ENCODE data around the gene EIF4E1B.

The EIF4E1B gene

DNA sequence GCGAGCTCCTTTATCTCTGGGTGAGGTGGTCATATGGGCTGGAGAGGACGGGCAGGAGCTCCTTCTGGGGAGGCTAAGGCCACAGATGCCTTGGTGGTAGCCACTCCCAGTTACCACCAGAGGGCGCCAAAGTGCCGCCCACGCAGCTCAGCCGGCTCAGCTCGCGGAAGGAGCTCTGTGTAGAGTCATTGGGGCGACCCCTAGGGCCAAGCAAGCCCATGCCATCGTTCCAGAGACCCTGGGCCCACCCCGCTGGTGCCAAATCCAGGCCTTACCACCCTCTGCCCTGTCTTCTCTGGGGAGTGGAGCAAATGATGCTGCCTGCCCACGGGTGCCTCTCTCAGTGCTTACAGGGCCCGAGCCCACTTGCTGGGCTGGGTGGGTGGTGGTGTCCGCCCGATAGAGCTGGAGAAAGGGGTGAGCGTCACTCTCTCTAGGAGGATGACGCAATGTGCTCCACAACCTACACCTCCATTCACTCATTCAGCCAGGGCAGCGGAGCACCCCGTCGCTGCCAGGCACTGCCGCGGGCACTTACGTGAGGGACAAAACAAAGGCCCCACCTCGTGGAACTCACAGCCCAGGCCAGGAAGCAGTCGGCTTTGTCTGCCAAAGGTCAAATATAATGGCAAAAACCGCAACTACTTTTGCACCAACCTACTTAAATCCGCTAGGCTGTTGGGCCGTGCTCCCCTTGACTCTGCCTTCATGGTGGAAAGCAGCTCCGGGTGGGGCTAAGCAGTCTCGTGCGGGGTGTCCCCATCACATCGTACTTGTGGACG, 30.6 kb downstream of the EIF4E1B start:
- no CpG with 5 or more reads among the region's 33 CpGs for WGBS (ENCODE audit: extremely low coverage, insufficient coverage, insufficient read length)
- Histone ChIP-seq H3K14ac (ENCODE audit: low read length) (no peak overlapping the region), H3K27ac (ENCODE audit: low read depth, low read length) (no peak overlapping the region), H2AFZ (ENCODE audit: insufficient read depth, low read length, poor library complexity) (no peak overlapping the region), H3K79me1 (ENCODE audit: low read length) (no peaks in the 10 kb centered on the region), H3K4me2 (ENCODE audit: low read length) (no peak overlapping the region), H3K23ac (ENCODE audit: low read length) (no peak overlapping the region), H4K12ac (ENCODE audit: low read depth, low read length) (no peak overlapping the region), H4K91ac (ENCODE audit: low read depth, low read length) (no peak overlapping the region), H3K4me3 (ENCODE audit: low read depth, low read length) (no peak overlapping the region), H2AK5ac (ENCODE audit: low read length) (no peak overlapping the region), H3K9ac (ENCODE audit: low read length) (no peak overlapping the region), H2BK12ac (ENCODE audit: low read length) (no peak overlapping the region), H3K9me3 (ENCODE audit: insufficient read depth, low read depth, low read length) (no peaks in the 10 kb centered on the region), H3K27me3 (ENCODE audit: insufficient read depth, low read length) (no peaks in the 10 kb centered on the region), H3K4me1 (ENCODE audit: control insufficient read depth in 1 of 2, insufficient read depth in 2 of 2, low read length in 2 of 2) (no peaks in the 10 kb centered on the region), H2BK120ac (ENCODE audit: insufficient read depth, low read length, poor library complexity) (no peak overlapping the region), H4K8ac (ENCODE audit: low read depth, low read length) (no peak overlapping the region), H2BK5ac (ENCODE audit: low read depth, low read length, poor library complexity) (no peak overlapping the region), H3K36me3 (ENCODE audit: control insufficient read depth in 1 of 2, insufficient read depth in 2 of 2, low read length in 2 of 2) (peaks cover 0 to 6% of the 10 kb centered on the region in 2 experiments), H3K18ac (ENCODE audit: low read length) (no peak overlapping the region), H3K79me2 (ENCODE audit: control insufficient read depth, insufficient read depth, low read length, poor library complexity) (no peaks in the 10 kb centered on the region), H3K4ac (ENCODE audit: low read depth, low read length) (no peak overlapping the region)
- DNase-seq: peak; percentile 55 to 81

DNA sequence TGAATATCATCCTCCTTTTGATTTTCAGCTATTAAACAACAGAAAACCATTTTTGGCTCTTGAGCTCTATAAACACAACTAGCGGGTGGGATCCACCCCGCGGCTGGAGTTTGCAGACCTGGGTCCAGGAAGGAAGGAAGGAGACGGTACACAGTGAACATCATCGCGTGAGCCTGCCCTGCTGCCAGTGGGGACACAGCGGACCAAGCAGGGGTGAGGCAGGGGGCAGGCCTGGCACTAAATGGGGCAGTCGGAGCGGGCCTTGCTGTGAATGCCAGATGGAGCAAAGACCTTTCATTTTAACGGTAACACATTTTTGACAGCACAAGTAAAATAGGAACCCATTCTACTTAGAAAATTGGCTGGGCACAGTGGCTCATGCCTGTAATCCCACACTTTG, 31.2 kb downstream of the EIF4E1B start:
- no peak overlapping the region for H4K8ac ChIP-seq (ENCODE audit: low read depth, low read length)
- H3K18ac ChIP-seq (ENCODE audit: low read length): no peak overlapping the region
- H4K91ac ChIP-seq (ENCODE audit: low read depth, low read length): no peak overlapping the region
- no peak overlapping the region for H2AFZ ChIP-seq (ENCODE audit: insufficient read depth, low read length, poor library complexity)
- no peak overlapping the region for H2BK5ac ChIP-seq (ENCODE audit: low read depth, low read length, poor library complexity)
- peaks cover 0 to 5% of the 10 kb centered on the region in 2 experiments for H3K36me3 ChIP-seq (ENCODE audit: control insufficient read depth in 1 of 2, insufficient read depth in 2 of 2, low read length in 2 of 2)
- no peak for DNase-seq
- H2BK12ac ChIP-seq (ENCODE audit: low read length): no peak overlapping the region
- H3K23ac ChIP-seq (ENCODE audit: low read length): no peak overlapping the region
- no peaks in the 10 kb centered on the region for H3K79me2 ChIP-seq (ENCODE audit: control insufficient read depth, insufficient read depth, low read length, poor library complexity)
- no peaks in the 10 kb centered on the region for H3K27me3 ChIP-seq (ENCODE audit: insufficient read depth, low read length)
- H3K9me3 ChIP-seq (ENCODE audit: insufficient read depth, low read depth, low read length): no peaks in the 10 kb centered on the region
- H3K4me3 ChIP-seq (ENCODE audit: low read depth, low read length): no peak overlapping the region
- no peaks in the 10 kb centered on the region for H3K79me1 ChIP-seq (ENCODE audit: low read length)
- no peak overlapping the region for H3K27ac ChIP-seq (ENCODE audit: low read depth, low read length)
- no peak overlapping the region for H3K4ac ChIP-seq (ENCODE audit: low read depth, low read length)
- H2AK5ac ChIP-seq (ENCODE audit: low read length): no peak overlapping the region
- no peak overlapping the region for H3K14ac ChIP-seq (ENCODE audit: low read length)
- H3K4me2 ChIP-seq (ENCODE audit: low read length): no peak overlapping the region
- H3K4me1 ChIP-seq (ENCODE audit: control insufficient read depth in 1 of 2, insufficient read depth in 2 of 2, low read length in 2 of 2): no peaks in the 10 kb centered on the region
- no peak overlapping the region for H4K12ac ChIP-seq (ENCODE audit: low read depth, low read length)
- no CpG with 5 or more reads among the region's 10 CpGs for WGBS (ENCODE audit: extremely low coverage, insufficient coverage, insufficient read length)
- no peak overlapping the region for H3K9ac ChIP-seq (ENCODE audit: low read length)
- no peak overlapping the region for H2BK120ac ChIP-seq (ENCODE audit: insufficient read depth, low read length, poor library complexity)

DNA sequence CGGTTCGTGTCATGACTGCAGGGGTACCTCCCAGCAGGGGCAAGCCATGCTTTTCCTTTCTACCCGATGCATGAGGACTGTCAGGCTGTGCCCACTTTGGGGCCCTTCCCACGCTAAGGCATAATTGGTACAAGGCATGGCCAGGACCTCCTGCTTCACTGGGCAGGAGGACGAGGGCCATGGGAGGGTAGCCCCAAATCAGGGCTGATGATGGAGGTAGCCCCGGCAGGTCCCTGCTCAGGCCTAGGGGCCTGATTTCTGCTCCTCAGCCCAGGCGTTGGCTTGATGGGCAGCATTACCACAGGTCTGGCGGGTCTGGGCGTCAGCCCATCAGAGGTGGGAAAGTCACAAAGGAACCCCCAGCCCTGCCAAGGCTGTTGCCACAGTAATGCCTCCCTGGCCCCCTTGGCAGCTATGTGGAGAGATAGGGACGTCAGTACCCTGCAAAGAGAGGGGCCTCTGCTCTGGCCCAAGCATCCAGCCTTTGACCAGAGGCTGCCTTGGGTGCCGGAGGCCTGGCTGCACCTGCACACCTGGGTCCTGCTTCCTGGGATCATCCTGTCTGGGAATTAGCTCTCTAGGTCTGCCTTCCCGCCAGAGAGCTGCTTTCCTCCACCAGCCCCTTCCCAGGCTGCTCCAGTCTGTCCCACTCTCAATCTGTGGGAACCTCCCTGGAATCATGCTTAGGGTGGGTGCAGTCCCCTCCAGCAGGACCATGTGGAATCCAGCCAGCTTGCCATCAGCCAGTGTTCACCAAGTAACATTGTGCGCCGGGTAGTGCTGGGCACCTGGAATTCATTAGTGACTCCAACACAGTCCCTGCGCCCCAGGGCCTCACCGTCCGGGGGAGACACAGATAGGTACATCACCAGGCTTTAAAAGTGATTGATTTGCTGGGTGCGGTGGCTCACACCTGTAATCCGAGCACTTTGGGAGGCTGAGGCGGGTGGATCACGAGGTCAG, 32.2 kb downstream of the EIF4E1B start:
- H4K8ac ChIP-seq (ENCODE audit: low read depth, low read length): no peak overlapping the region
- no peaks in the 10 kb centered on the region for H3K27me3 ChIP-seq (ENCODE audit: insufficient read depth, low read length)
- H3K9me3 ChIP-seq (ENCODE audit: insufficient read depth, low read depth, low read length): no peaks in the 10 kb centered on the region
- no peak overlapping the region for H3K4me2 ChIP-seq (ENCODE audit: low read length)
- H3K79me1 ChIP-seq (ENCODE audit: low read length): no peaks in the 10 kb centered on the region
- no peaks in the 10 kb centered on the region for H3K79me2 ChIP-seq (ENCODE audit: control insufficient read depth, insufficient read depth, low read length, poor library complexity)
- no peak overlapping the region for H4K12ac ChIP-seq (ENCODE audit: low read depth, low read length)
- no peak for DNase-seq
- no peak overlapping the region for H3K14ac ChIP-seq (ENCODE audit: low read length)
- no peak overlapping the region for H2BK12ac ChIP-seq (ENCODE audit: low read length)
- H3K9ac ChIP-seq (ENCODE audit: low read length): no peak overlapping the region
- no peak overlapping the region for H4K91ac ChIP-seq (ENCODE audit: low read depth, low read length)
- H2AK5ac ChIP-seq (ENCODE audit: low read length): no peak overlapping the region
- H3K4me3 ChIP-seq (ENCODE audit: low read depth, low read length): no peak overlapping the region
- no peak overlapping the region for H3K18ac ChIP-seq (ENCODE audit: low read length)
- no peak overlapping the region for H2BK120ac ChIP-seq (ENCODE audit: insufficient read depth, low read length, poor library complexity)
- H3K36me3 ChIP-seq (ENCODE audit: control insufficient read depth in 1 of 2, insufficient read depth in 2 of 2, low read length in 2 of 2): no peaks in the 10 kb centered on the region
- no peak overlapping the region for H2BK5ac ChIP-seq (ENCODE audit: low read depth, low read length, poor library complexity)
- H3K23ac ChIP-seq (ENCODE audit: low read length): no peak overlapping the region
- H2AFZ ChIP-seq (ENCODE audit: insufficient read depth, low read length, poor library complexity): no peak overlapping the region
- no peaks in the 10 kb centered on the region for H3K4me1 ChIP-seq (ENCODE audit: control insufficient read depth in 1 of 2, insufficient read depth in 2 of 2, low read length in 2 of 2)
- no CpG with 5 or more reads among the region's 21 CpGs for WGBS (ENCODE audit: extremely low coverage, insufficient coverage, insufficient read length)
- H3K4ac ChIP-seq (ENCODE audit: low read depth, low read length): no peak overlapping the region
- no peak overlapping the region for H3K27ac ChIP-seq (ENCODE audit: low read depth, low read length)

DNA sequence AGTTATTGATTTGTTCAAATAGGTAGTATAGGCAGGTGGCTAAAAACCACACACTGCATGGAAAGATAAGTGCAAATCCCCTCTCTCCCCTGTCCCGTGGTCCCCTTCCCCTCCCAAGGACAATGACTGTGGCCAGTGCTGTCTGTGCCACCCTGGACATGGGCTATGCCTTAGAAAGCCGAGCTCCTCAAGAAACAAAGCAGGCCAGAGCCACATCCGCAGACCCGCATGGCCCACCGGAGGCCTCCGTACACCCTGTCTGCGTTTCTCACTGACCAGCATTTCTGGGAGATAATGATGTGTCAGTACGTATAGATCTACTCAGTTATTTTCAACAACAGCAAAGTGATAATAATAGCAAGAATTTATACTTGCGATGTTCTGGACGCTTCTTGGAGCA, 33.1 kb downstream of the EIF4E1B start:
- WGBS (ENCODE audit: extremely low coverage, insufficient coverage, insufficient read length): no CpG with 5 or more reads among the region's 10 CpGs
- H4K12ac ChIP-seq (ENCODE audit: low read depth, low read length): no peak overlapping the region
- H3K27me3 ChIP-seq (ENCODE audit: insufficient read depth, low read length): no peaks in the 10 kb centered on the region
- no peak overlapping the region for H3K4me3 ChIP-seq (ENCODE audit: low read depth, low read length)
- no peaks in the 10 kb centered on the region for H3K4me1 ChIP-seq (ENCODE audit: control insufficient read depth in 1 of 2, insufficient read depth in 2 of 2, low read length in 2 of 2)
- no peak overlapping the region for H3K4me2 ChIP-seq (ENCODE audit: low read length)
- H2AFZ ChIP-seq (ENCODE audit: insufficient read depth, low read length, poor library complexity): no peak overlapping the region
- no peaks in the 10 kb centered on the region for H3K9me3 ChIP-seq (ENCODE audit: insufficient read depth, low read depth, low read length)
- no peak overlapping the region for H2BK5ac ChIP-seq (ENCODE audit: low read depth, low read length, poor library complexity)
- no peak overlapping the region for H4K8ac ChIP-seq (ENCODE audit: low read depth, low read length)
- DNase-seq: peak in 1 of 2 donors; percentile 37
- no peak overlapping the region for H3K27ac ChIP-seq (ENCODE audit: low read depth, low read length)
- H3K79me1 ChIP-seq (ENCODE audit: low read length): no peaks in the 10 kb centered on the region
- H2AK5ac ChIP-seq (ENCODE audit: low read length): no peak overlapping the region
- no peak overlapping the region for H2BK120ac ChIP-seq (ENCODE audit: insufficient read depth, low read length, poor library complexity)
- H3K18ac ChIP-seq (ENCODE audit: low read length): no peak overlapping the region
- H2BK12ac ChIP-seq (ENCODE audit: low read length): no peak overlapping the region
- H3K23ac ChIP-seq (ENCODE audit: low read length): no peak overlapping the region
- H3K36me3 ChIP-seq (ENCODE audit: control insufficient read depth in 1 of 2, insufficient read depth in 2 of 2, low read length in 2 of 2): no peaks in the 10 kb centered on the region
- no peak overlapping the region for H3K4ac ChIP-seq (ENCODE audit: low read depth, low read length)
- no peaks in the 10 kb centered on the region for H3K79me2 ChIP-seq (ENCODE audit: control insufficient read depth, insufficient read depth, low read length, poor library complexity)
- no peak overlapping the region for H3K14ac ChIP-seq (ENCODE audit: low read length)
- no peak overlapping the region for H4K91ac ChIP-seq (ENCODE audit: low read depth, low read length)
- H3K9ac ChIP-seq (ENCODE audit: low read length): no peak overlapping the region

Measured in trophoblast cell (in vitro differentiated cells and primary cell).